Stimulated activated CD4-positive, alpha-beta T cell treated with anti-CD3 and anti-CD28 coated beads, Interleukin-15, amount 100 ng/mL, for 24 hours (primary cell): ENCODE data around the gene KLK15.
"Not testable (repeated sequence)": the region's sequence is repeated elsewhere in the genome, so short reads cannot be mapped to it uniquely, and the experiment has no call there.

Experiments
- DNase-seq: peaks from one replicate; pipeline ENCODE4 v3.0.0-alpha.2; 2020

The KLK15 gene

DNA sequence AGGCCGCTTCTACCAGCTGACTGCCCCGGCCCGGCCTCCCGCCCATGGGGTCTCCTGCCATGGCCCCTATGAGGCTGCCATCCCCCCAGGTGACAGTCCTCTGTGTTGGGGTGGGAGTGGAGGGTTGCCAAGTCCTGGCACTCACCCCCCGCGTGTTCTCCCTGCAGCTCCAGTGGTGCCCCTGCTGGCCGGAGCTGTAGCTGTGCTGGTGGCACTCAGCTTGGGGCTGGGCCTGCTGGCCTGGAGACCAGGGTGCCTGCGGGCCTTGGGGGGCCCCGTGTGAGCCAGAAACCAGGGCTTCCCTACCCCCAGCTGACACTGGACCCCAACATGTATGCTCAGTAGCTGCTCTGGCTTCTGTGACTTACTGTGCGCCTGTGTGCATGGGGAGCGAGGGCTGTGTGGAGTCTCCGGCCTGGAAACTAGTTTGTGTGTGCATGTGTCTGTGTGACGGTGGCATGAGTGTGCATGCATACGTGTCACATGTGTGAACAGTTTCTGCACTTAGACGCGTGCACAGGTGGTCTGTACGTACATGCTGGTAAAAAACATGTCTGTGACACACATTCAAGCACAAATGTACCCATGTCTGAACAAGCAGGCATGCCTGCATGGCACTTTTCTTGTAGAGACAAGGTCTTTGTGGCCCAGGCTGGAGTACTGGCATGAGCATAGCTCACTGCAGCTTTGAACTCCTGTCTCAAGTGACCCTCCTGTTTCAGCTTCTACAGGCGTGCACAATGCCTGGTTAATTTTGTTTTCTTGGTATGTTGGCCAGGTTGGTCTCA lies 38.3 kb downstream of the KLK15 start:
- DNase-seq: peak; percentile 72

DNA sequence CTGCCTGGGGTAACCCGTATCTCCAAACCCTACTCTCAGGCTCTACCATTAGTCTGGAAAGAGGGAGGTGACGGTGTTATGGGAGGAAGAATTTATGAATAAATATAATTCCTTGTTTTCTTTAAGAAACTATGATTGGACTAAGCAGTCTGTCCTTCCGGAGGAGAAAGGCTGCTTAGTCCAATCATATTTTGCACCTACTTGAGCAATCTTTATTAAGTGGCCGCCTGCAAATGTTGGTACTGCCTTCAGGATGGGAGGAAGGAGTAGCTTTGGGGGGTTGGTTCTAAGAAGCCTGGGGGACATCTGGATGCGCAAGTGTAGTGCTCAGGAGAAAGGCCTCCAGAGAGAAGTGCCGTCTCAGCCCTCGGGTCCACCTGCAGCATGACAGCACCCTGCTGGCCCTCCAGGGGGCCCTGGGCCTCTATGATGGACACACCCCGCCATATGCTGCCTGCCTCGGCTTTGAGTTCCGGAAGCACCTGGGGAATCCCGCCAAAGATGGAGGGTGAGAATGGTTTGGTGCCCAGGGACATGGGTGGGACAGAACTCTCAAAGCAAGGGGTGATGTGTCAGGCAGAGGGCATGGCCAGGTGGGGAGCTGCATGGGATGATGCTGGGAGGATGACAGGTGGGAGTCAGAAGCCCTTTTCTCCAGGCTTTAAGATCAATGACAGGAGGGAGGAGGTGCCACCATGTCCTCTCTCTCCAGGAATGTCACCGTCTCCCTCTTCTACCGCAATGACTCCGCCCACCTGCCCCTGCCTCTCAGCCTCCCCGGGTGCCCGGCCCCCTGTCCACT lies 39.1 kb downstream of the KLK15 start:
- peak; percentile 67 for DNase-seq

DNA sequence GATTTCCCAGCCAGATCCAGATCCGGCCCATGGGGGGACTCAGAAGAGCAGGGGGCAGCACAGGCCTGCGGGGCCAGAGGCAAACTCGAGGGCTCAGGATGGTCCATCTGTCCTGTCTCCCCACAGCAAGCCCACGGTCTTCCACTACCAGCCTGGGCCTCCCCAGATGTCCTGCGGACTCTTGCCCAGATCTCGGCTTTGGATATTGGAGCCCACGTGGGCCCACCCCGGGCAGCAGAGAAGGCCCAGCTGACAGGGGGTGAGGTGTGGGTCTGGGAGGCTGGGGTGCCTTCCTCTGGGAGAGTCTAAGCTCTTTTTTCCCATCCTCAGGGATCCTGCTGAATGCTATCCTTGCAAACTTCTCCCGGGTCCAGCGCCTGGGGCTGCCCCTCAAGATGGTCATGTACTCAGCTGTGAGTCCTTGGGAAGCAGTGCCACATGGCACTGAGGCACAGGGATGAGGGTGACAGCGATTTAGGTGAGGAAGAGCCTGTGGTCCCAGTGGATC lies 39.8 kb downstream of the KLK15 start:
- peak; percentile 36 for DNase-seq

- peak; percentile 14 for DNase-seq
These were observed 40.8 kb downstream of the KLK15 start for GRCh38 chr19:50792272-50793250.

- peak; percentile 11 for DNase-seq
These were observed 41.6 kb downstream of the KLK15 start for GRCh38 chr19:50791594-50792271.

DNA sequence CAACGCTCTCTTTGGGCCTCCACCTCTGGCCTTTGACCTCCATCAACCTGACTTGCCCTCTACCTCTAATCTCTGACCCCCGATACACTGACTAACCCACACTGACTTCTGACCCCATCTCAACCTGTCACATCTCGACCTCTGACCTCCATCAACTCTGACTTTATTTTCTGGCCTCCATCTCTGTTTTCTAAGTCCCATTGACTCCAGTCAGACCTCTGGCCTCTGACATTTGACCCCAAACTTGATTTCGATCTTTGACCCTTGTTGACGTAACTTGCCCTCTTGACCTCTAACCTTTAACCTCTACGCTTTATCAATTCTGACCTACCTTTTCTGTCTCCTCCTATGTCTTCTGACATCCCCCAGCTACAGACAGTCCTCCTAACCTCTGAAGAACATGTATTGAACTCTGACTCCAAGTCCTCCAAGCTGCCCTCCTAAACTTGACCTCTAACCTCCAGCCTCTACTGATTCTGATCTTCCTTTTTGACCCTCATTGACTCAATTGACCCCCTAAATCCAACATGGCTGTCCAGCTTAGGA lies 42.4 kb downstream of the KLK15 start:
- DNase-seq: no peak

- no peak for DNase-seq
These were observed 43.0 kb downstream of the KLK15 start, which contains the start of gene ACP4 for GRCh38 chr19:50790396-50790795. Gene ACP4, plus strand, starts transcription at chr19:50790415. Its CDS starts 0 bp downstream, at chr19:50790415.

DNA sequence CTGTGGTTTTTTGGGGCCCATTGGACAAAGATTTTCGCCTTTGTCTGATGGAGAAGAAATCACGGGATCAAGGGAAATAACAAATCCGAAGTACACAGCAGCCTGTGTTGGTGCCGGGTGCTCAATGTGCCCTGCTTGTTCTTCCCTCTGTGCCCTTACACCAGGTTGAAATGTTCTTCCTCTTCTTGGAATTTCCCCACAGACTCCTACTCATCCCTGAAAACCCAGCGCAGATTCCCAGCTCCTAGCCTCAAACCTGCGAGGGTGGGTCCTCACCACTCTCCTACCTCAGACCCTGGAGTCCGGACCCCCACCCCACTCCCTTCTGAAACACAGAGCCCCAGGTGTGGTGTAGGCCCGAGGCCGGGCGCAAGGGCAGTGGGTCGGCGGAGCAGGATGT lies 48.0 kb downstream of the KLK15 start:
- no peak for DNase-seq

GRCh38 chr19:50784710-50785109 lies 48.7 kb downstream of the KLK15 start:
- no peak for DNase-seq

- DNase-seq: not testable (repeated sequence)
These were observed 49.6 kb downstream of the KLK15 start for GRCh38 chr19:50783848-50784152.

GRCh38 chr19:50780753-50781435 lies 52.5 kb downstream of the KLK15 start:
- no peak for DNase-seq

GRCh38 chr19:50779504-50780457 lies 53.6 kb downstream of the KLK15 start:
- no peak for DNase-seq

DNA sequence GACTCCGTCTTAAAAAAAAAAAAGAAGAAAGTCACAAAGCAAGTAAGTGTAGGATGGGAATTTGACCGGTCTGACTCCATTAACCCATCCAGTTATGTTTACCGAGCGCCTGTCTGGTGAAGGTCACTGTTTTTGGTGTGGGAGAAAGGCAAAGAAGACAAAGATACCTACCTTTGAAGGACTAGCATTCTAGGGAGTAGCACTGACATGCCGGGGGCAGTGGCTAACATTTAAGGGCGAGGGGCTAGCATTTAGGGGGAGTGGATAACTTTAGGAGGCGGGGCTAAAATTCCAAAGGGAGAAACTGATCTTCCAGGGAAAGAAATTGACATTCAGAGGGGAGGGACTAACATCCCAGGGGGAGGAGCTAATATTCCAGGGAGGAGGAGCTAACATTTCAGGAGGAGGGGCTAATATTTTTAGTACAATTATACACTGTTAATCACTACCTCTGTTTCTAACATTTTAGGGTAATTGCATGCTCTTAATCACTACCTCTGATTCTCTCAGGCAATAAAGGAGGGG lies 54.4 kb downstream of the KLK15 start:
- no peak for DNase-seq

GRCh38 chr19:50777830-50778303 lies 55.5 kb downstream of the KLK15 start:
- peak; percentile 34 for DNase-seq

DNA sequence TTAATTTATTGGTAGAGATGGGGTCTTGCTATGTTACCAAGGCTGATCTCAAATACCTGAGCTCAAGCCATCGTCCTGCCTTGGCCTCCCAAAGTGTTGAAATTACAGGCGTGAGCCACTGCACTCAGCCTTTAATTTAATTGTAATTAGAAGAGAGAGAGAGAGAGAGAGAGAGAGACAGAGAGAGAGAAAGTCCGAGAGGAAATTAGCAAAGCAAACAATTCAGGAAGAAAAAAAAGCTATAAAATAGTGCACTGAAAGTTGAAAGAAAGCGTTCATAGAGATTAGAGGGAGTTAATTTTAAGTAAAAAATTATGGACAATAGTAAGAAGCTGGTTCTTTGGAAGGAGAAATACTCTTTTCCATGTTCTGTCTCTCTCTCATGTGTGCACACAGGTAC lies 56.1 kb downstream of the KLK15 start:
- DNase-seq: no peak

DNA sequence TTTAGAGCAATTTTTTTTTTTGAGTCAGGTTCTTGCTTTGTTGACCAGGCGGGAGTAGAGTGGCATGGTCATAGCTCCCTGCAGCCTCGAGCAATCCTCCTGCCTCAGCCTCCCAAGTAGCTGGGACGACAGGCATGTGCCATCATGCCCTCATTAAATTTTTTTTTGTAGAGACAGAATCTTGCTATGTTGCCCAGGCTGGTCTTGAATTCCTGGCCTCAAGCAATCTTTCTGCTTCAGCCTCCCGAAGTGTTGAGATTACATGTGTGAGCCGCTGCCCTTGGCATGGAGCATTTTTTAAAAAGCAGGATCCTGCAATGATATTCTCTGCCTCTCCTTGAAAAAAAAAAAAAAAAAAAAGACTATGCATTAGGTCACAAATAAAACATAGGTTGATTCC lies 57.2 kb downstream of the KLK15 start:
- no peak for DNase-seq
